ENCODE data around the gene ITGB4. TPM values are rescaled to one million over a fixed set of nuclear protein-coding genes. Genes with fewer than 3 reads are reported as not detected.

The ITGB4 gene
- total and polyA plus RNA-seq, 9 of the 15 experiments (the other 6 are each of a cell fraction or from before 2014, with no cell fraction given): 0.05 to 2.8 (median 0.76) TPM; not detected in 3

DNA sequence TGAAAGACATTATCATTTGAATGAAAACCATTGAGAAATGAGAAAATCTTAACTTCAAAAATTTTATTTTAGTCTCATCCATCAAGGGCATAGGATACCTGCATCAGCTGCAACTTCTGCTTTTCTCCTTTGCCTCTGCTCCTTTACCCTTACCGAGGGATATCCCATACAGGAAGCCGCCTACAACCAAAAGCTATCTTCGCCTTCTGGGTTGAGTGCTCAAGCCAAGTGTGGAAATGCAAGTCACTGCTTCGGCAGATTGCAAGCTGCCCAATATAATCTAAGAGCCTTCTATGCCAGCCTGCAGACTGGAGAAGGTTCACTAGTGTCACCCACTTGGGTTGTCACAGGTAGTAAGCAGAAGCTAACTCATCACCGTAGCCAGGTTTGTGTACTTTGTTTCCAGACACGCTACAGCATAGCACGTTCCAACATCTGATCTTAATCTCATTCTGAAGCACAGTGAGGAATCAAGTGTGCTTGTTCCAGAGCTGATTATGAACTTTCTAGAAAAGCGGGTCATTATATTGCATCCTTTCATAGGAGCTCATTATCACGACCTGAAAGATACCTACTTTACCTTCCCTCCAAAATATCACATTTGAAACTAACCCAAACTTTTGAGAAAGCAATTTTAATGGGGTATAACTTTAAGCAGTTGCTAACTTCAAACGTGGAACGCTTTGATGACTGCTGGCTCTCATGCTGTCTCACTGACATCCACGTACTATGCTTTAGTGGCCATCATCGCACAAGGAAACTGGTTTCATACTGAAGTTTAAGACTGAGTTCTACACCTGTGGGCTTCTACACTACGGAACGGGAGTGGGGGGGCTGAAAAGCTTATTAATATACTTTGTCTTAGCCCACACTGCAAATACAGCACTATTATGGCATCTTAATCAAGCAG, 55.4 kb downstream of the ITGB4 start (continued):
- TF ChIP-seq, protein P1, sequence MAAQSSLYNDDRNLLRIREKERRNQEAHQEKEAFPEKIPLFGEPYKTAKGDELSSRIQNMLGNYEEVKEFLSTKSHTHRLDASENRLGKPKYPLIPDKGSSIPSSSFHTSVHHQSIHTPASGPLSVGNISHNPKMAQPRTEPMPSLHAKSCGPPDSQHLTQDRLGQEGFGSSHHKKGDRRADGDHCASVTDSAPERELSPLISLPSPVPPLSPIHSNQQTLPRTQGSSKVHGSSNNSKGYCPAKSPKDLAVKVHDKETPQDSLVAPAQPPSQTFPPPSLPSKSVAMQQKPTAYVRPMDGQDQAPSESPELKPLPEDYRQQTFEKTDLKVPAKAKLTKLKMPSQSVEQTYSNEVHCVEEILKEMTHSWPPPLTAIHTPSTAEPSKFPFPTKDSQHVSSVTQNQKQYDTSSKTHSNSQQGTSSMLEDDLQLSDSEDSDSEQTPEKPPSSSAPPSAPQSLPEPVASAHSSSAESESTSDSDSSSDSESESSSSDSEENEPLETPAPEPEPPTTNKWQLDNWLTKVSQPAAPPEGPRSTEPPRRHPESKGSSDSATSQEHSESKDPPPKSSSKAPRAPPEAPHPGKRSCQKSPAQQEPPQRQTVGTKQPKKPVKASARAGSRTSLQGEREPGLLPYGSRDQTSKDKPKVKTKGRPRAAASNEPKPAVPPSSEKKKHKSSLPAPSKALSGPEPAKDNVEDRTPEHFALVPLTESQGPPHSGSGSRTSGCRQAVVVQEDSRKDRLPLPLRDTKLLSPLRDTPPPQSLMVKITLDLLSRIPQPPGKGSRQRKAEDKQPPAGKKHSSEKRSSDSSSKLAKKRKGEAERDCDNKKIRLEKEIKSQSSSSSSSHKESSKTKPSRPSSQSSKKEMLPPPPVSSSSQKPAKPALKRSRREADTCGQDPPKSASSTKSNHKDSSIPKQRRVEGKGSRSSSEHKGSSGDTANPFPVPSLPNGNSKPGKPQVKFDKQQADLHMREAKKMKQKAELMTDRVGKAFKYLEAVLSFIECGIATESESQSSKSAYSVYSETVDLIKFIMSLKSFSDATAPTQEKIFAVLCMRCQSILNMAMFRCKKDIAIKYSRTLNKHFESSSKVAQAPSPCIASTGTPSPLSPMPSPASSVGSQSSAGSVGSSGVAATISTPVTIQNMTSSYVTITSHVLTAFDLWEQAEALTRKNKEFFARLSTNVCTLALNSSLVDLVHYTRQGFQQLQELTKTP (IDR thresholded peaks at IDR 0.05; ENCODE audit: low read depth in 1 of 2, partially characterized antibody in 2 of 2): peak in 1 of 2 experiments; percentile 41
- TF ChIP-seq TCF3 (CRISPR knock-in tag; IDR thresholded peaks at IDR 0.05): no peak
- 0 out of 2 replicates have a peak, but pooled peaks have one; percentile 51 for TF ChIP-seq RBFOX2 (IDR thresholded peaks at IDR 0.05; ENCODE audit: low read depth, low read length)
- peak; percentile 89 for TF ChIP-seq ZSCAN32 (CRISPR knock-in tag; IDR thresholded peaks at IDR 0.05)
- TF ChIP-seq CBFA2T3 (IDR thresholded peaks at IDR 0.05): no peak
- peak; percentile 96 for TF ChIP-seq ZBED1 (IDR thresholded peaks at IDR 0.05)
- TF ChIP-seq NEUROD1 (IDR thresholded peaks at IDR 0.05; ENCODE audit: borderline replicate concordance, low read depth, low read length, partially characterized antibody): no peak
- peak; percentile 89 for TF ChIP-seq NFXL1 (CRISPR knock-in tag; IDR thresholded peaks at IDR 0.05)
- peak; percentile 10 for TF ChIP-seq HDAC3 (IDR thresholded peaks at IDR 0.05; ENCODE audit: borderline replicate concordance, partially characterized antibody)
- no peak for TF ChIP-seq NBN (IDR thresholded peaks at IDR 0.05; ENCODE audit: low read depth)
- no peak for TF ChIP-seq HSF4 (CRISPR knock-in tag; IDR thresholded peaks at IDR 0.05; ENCODE audit: borderline replicate concordance)
- no peak for TF ChIP-seq ELF1 (tag; IDR thresholded peaks at IDR 0.05)
- TF ChIP-seq, protein P2, sequence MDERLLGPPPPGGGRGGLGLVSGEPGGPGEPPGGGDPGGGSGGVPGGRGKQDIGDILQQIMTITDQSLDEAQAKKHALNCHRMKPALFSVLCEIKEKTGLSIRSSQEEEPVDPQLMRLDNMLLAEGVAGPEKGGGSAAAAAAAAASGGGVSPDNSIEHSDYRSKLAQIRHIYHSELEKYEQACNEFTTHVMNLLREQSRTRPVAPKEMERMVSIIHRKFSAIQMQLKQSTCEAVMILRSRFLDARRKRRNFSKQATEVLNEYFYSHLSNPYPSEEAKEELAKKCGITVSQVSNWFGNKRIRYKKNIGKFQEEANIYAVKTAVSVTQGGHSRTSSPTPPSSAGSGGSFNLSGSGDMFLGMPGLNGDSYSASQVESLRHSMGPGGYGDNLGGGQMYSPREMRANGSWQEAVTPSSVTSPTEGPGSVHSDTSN (CRISPR knock-in tag; IDR thresholded peaks at IDR 0.05; ENCODE audit: low read depth): no peak
- TF ChIP-seq, protein P2 (tag; conservative IDR thresholded peaks at IDR 0.05; ENCODE audit: low read depth): no peak
- TF ChIP-seq, protein P3, sequence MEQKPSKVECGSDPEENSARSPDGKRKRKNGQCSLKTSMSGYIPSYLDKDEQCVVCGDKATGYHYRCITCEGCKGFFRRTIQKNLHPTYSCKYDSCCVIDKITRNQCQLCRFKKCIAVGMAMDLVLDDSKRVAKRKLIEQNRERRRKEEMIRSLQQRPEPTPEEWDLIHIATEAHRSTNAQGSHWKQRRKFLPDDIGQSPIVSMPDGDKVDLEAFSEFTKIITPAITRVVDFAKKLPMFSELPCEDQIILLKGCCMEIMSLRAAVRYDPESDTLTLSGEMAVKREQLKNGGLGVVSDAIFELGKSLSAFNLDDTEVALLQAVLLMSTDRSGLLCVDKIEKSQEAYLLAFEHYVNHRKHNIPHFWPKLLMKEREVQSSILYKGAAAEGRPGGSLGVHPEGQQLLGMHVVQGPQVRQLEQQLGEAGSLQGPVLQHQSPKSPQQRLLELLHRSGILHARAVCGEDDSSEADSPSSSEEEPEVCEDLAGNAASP (IDR thresholded peaks at IDR 0.05): no peak
- TF ChIP-seq DNMT1 (IDR thresholded peaks at IDR 0.05): no peak
- TF ChIP-seq, protein P4, sequence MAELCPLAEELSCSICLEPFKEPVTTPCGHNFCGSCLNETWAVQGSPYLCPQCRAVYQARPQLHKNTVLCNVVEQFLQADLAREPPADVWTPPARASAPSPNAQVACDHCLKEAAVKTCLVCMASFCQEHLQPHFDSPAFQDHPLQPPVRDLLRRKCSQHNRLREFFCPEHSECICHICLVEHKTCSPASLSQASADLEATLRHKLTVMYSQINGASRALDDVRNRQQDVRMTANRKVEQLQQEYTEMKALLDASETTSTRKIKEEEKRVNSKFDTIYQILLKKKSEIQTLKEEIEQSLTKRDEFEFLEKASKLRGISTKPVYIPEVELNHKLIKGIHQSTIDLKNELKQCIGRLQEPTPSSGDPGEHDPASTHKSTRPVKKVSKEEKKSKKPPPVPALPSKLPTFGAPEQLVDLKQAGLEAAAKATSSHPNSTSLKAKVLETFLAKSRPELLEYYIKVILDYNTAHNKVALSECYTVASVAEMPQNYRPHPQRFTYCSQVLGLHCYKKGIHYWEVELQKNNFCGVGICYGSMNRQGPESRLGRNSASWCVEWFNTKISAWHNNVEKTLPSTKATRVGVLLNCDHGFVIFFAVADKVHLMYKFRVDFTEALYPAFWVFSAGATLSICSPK (IDR thresholded peaks at IDR 0.05; ENCODE audit: borderline replicate concordance): no peak
- TF ChIP-seq HOXB6 (CRISPR knock-in tag; IDR thresholded peaks at IDR 0.05; ENCODE audit: borderline replicate concordance): no peak; the same call in 1 of the 2 replicates

Measured in K562 (cell line).